HepG2 (cell line): ENCODE results near the gene SCYGR6. TPM values are rescaled to one million over a fixed set of nuclear protein-coding genes. Genes with fewer than 3 reads are reported as not detected.

Experiments
- EEA1 ChIP-seq: sonication (generic); formaldehyde crosslinking; IDR thresholded peaks from 2 replicates; pipeline ENCODE4 v1.5.1; 2020; ENCODE audit warnings: mild to moderate bottlenecking, missing genetic modification reagents, borderline replicate concordance
- HCFC1 ChIP-seq: fragments of 150-350 bp; IDR thresholded peaks from 2 replicates; pipeline ENCODE4 v1.6.1; 2014; ENCODE audit warnings: low read depth, low read length
- MAFG ChIP-seq: sonication (generic); formaldehyde crosslinking; IDR thresholded peaks from 2 replicates; pipeline ENCODE4 v1.5.1; 2020; ENCODE audit warnings: mild to moderate bottlenecking, missing genetic modification reagents
- SNRNP70 ChIP-seq: fragments of 200-400 bp; formaldehyde crosslinking; IDR thresholded peaks from 2 replicates; pipeline ENCODE4 v1.6.1; 2017; ENCODE audit warnings: mild to moderate bottlenecking, low read depth, low read length, moderate library complexity
- ZFP36L1 ChIP-seq: sonication (generic); formaldehyde crosslinking; IDR thresholded peaks from 2 replicates; pipeline ENCODE4 v1.8.0; 2022; ENCODE audit warnings: mild to moderate bottlenecking, missing genetic modification reagents, moderate library complexity
- ZNF121 ChIP-seq: sonication (generic); formaldehyde crosslinking; IDR thresholded peaks from 2 replicates; pipeline ENCODE4 v1.5.0; 2020; ENCODE audit warnings: mild to moderate bottlenecking, missing genetic modification reagents
- ZNF776 ChIP-seq: sonication (generic); formaldehyde crosslinking; IDR thresholded peaks from 2 replicates; pipeline ENCODE4 v1.4.0; 2020; ENCODE audit warnings: mild to moderate bottlenecking, missing genetic modification reagents
- ZNF780A ChIP-seq: sonication (generic); formaldehyde crosslinking; IDR thresholded peaks from 2 replicates; pipeline ENCODE4 v1.8.0; 2022; ENCODE audit warnings: mild to moderate bottlenecking, missing genetic modification reagents, moderate library complexity
- ZNF788 ChIP-seq: sonication (generic); formaldehyde crosslinking; IDR thresholded peaks from 2 replicates; pipeline ENCODE4 v1.5.0; 2020; ENCODE audit warnings: mild to moderate bottlenecking, missing genetic modification reagents, borderline replicate concordance
- polyA plus RNA-seq, 8 experiments: library from polyadenylated mRNA; depleted of rRNA in 3 of 8; stranded (reverse) in 7 of 8; unstranded in 1 of 8; fragments of >200 nt; fragmentation: Illumina TruSeq in 4 of 8; extraction: Trizol in 4 of 8; gene quantifications; 2 replicates each; pipeline versions ENCODE4 v1.2.1 to v1.2.3, GENCODE V29; 2011 to 2016; ENCODE audit warnings: low read depth in 4 of 8, missing spikeins in 1 of 8, mixed read lengths in 1 of 8; ENCODE audit not compliant: insufficient read depth in 1 of 8
- small RNA-seq, 3 experiments: library from RNA; depleted of rRNA; stranded (forward); fragments of <200 nt; gene quantifications; one replicate each; pipeline ENCODE3, GENCODE V24; 2012; ENCODE audit warnings: low read depth in 2 of 3, low replicate concordance in 1 of 3; ENCODE audit not compliant: insufficient read length in 3 of 3, insufficient read depth in 2 of 3
- total RNA-seq, 5 experiments: library from RNA; depleted of rRNA; stranded (reverse); fragments of >200 nt; fragmentation: Illumina TruSeq; extraction: Trizol; gene quantifications; 2 replicates each; pipeline ENCODE4 v1.2.3, GENCODE V29; 2016; ENCODE audit warnings: low read depth in 1 of 5
- TF ChIP-seq, protein P1 (sequence below): sonication (generic); formaldehyde crosslinking; IDR thresholded peaks from 2 replicates; pipeline ENCODE4 v1.4.0; 2020; ENCODE audit warnings: mild to moderate bottlenecking, missing genetic modification reagents

Gene SCYGR6
- total and polyA plus RNA-seq, 2 of the 13 experiments (the other 11 are each of a cell fraction or from before 2014, with no cell fraction given) = not detected

DNA sequence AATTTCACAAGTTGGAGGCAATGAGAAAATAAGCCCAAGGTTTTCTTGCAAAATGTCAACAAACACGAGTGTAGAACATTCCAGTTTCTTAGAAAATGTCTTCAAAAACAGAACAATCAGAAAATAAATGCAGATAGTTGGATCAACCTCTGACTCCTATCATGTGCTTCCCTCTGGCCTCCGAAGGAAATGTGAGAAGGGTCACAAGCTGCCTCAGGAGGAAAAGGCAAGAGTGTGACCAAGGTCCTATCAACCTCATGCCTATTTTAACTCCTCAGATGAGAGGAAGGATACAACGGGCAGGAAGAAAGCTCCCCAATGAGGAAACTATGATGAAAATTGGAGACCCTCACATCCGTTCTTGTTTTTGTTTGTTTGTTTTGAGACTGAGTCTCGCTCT lies 50.1 kb downstream of the SCYGR6 start (continued):
- TF ChIP-seq, protein P1, sequence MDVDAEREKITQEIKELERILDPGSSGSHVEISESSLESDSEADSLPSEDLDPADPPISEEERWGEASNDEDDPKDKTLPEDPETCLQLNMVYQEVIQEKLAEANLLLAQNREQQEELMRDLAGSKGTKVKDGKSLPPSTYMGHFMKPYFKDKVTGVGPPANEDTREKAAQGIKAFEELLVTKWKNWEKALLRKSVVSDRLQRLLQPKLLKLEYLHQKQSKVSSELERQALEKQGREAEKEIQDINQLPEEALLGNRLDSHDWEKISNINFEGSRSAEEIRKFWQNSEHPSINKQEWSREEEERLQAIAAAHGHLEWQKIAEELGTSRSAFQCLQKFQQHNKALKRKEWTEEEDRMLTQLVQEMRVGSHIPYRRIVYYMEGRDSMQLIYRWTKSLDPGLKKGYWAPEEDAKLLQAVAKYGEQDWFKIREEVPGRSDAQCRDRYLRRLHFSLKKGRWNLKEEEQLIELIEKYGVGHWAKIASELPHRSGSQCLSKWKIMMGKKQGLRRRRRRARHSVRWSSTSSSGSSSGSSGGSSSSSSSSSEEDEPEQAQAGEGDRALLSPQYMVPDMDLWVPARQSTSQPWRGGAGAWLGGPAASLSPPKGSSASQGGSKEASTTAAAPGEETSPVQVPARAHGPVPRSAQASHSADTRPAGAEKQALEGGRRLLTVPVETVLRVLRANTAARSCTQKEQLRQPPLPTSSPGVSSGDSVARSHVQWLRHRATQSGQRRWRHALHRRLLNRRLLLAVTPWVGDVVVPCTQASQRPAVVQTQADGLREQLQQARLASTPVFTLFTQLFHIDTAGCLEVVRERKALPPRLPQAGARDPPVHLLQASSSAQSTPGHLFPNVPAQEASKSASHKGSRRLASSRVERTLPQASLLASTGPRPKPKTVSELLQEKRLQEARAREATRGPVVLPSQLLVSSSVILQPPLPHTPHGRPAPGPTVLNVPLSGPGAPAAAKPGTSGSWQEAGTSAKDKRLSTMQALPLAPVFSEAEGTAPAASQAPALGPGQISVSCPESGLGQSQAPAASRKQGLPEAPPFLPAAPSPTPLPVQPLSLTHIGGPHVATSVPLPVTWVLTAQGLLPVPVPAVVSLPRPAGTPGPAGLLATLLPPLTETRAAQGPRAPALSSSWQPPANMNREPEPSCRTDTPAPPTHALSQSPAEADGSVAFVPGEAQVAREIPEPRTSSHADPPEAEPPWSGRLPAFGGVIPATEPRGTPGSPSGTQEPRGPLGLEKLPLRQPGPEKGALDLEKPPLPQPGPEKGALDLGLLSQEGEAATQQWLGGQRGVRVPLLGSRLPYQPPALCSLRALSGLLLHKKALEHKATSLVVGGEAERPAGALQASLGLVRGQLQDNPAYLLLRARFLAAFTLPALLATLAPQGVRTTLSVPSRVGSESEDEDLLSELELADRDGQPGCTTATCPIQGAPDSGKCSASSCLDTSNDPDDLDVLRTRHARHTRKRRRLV (CRISPR knock-in tag) = no peak
- TF ChIP-seq SNRNP70 (no peak), HCFC1 (no peak), ZFP36L1 (CRISPR knock-in tag) (no peak), ZNF788 (CRISPR knock-in tag) (no peak), ZNF121 (CRISPR knock-in tag) (no peak), ZNF780A (no peak), EEA1 (CRISPR knock-in tag) (no peak), ZNF776 (CRISPR knock-in tag) (no peak), MAFG (CRISPR knock-in tag) (no peak)

Small RNAs within 50 kb of the gene (small RNA-seq; reads per million reads assigned to genes)
- gene RNA5SP121 = 0 reads per million in 3 experiments

Other genes starting within 250 kb of the SCYGR6 start
- not detected in 2 replicates for gene SCYGR2, start 125.9 kb downstream of the SCYGR6 start, total RNA-seq (2016; rRNA removed; fragmentation: Illumina TruSeq; extraction: Trizol)
- not detected in 2 replicates for gene SCYGR2, start 125.9 kb downstream of the SCYGR6 start, polyA plus RNA-seq (2011; rRNA removed)
- not detected in 2 replicates for gene SCYGR3, start 109.9 kb downstream of the SCYGR6 start, total RNA-seq (2016; rRNA removed; fragmentation: Illumina TruSeq; extraction: Trizol)
- not detected in 2 replicates for gene SCYGR3, start 109.9 kb downstream of the SCYGR6 start, polyA plus RNA-seq (2011; rRNA removed)
- not detected in 2 replicates for gene SCYGR4, start 107.3 kb downstream of the SCYGR6 start, total RNA-seq (2016; rRNA removed; fragmentation: Illumina TruSeq; extraction: Trizol)
- not detected in 2 replicates for gene SCYGR4, start 107.3 kb downstream of the SCYGR6 start, polyA plus RNA-seq (2011; rRNA removed)
- not detected in 2 replicates for gene SCYGR5, start 58.0 kb downstream of the SCYGR6 start, total RNA-seq (2016; rRNA removed; fragmentation: Illumina TruSeq; extraction: Trizol)
- not detected in 2 replicates for gene SCYGR5, start 58.0 kb downstream of the SCYGR6 start, polyA plus RNA-seq (2011; rRNA removed)
- gene SLC19A3, start 6.7 kb downstream of the SCYGR6 start, total RNA-seq (2016; rRNA removed; fragmentation: Illumina TruSeq; extraction: Trizol) = 1.7 and 2.3 TPM in 2 replicates
- gene SLC19A3, start 6.7 kb downstream of the SCYGR6 start, polyA plus RNA-seq (2011; rRNA removed) = 3.4 and 5.2 TPM in 2 replicates
- not detected in 2 replicates for gene SCYGR7, start 3.6 kb upstream of the SCYGR6 start, total RNA-seq (2016; rRNA removed; fragmentation: Illumina TruSeq; extraction: Trizol)
- gene SCYGR7, start 3.6 kb upstream of the SCYGR6 start, polyA plus RNA-seq (2011; rRNA removed) = not detected in 2 replicates
- gene SCYGR8, start 21.1 kb upstream of the SCYGR6 start, total RNA-seq (2016; rRNA removed; fragmentation: Illumina TruSeq; extraction: Trizol) = not detected in 2 replicates
- gene SCYGR8, start 21.1 kb upstream of the SCYGR6 start, polyA plus RNA-seq (2011; rRNA removed) = not detected in 2 replicates
- 136 and 223 TPM in 2 replicates for gene CCL20, start 89.1 kb upstream of the SCYGR6 start, total RNA-seq (2016; rRNA removed; fragmentation: Illumina TruSeq; extraction: Trizol)
- gene CCL20, start 89.1 kb upstream of the SCYGR6 start, polyA plus RNA-seq (2011; rRNA removed) = 811 and 903 TPM in 2 replicates
- not detected in 2 replicates for gene DAW1, start 146.9 kb upstream of the SCYGR6 start, total RNA-seq (2016; rRNA removed; fragmentation: Illumina TruSeq; extraction: Trizol)
- gene DAW1, start 146.9 kb upstream of the SCYGR6 start, polyA plus RNA-seq (2011; rRNA removed) = not detected in 2 replicates